NCI-H2029 (cell line): Measurements from ENCODE around the gene ADCY6.

Experiments
- DNase-seq: peaks from one replicate; lab custom pipeline; 2025; lab: John Stamatoyannopoulos, UW

Gene ADCY6

DNA sequence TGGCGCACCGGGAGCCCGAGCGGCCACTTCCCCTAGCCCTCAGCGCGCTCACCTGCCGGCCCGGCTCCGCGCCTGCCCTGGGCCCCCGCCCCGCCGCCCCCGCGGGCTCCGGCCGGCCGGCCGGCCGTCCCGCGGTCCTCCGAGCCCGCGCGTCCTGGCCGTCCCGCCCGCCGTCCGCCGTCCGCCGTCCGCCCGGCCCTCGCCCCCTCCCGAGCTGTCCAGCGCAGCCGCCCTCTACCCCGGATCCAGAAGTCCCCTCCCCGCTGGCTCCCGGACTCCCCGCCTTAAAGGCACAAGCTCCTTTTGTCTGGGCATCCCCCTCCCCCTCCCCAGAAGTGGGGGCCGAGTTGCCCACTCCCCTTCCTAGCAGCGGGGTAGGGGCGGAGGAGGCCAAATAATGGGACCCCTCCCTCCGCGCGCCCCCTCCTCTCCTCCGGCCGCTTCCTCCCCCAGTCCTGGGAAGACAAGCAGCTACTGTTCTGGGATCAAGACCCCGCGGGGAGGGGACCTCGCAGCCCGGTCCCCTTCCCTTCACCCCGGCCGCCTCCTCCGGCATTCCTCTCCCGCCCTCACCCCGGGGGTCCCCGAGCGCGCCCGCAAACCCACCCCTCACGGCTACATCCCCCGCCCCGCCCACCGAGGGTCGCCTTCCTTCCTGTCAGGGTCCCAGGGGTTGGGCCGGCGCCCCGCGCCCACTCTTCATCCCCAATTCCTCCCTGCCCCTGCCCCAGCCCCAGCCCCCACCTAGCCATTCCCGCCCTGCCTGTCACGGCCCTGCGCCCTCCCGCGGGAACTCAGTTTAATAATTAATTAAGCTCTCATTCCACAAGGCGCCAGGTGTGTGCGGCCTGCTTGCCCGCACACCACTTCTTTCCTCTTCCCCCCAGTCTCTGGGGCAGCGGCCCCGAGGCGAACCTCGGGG lies at the start of gene ADCY6:
Gene ADCY6, minus strand, starts transcription at position 236 of the 922 bp plus-strand sequence. CDS start 5,655 bp downstream, outside the sequence.
- DNase-seq, result peak; percentile 39

- DNase-seq, result no peak
Observed at GRCh38 chr12:48838048-48838447, 49.2 kb upstream of the ADCY6 start.

- no peak for DNase-seq
Observed at GRCh38 chr12:48832321-48833060, 43.6 kb upstream of the ADCY6 start.

DNA sequence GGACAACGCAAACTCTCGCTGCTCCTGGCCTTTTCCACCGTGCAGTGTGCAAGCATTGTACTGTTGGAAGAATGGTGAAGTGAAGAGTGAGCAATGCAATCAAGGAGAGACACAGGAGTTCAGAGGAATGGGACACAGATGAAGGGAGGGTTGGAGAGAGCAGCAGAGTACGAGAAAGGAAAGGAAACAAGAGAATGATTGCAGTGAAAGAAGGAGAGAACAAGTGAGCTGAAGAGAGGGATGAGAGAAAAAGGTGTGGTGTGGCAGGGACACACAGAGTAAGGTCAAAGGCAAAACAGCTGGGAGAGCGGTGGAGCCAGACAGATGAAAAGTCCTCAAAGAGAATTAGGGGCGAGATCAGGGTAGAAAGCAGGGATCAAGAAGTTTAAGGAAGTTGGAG lies 42.4 kb upstream of the ADCY6 start:
- DNase-seq, result no peak

GRCh38 chr12:48828841-48829575 lies 40.1 kb upstream of the ADCY6 start:
- DNase-seq, result no peak

DNA sequence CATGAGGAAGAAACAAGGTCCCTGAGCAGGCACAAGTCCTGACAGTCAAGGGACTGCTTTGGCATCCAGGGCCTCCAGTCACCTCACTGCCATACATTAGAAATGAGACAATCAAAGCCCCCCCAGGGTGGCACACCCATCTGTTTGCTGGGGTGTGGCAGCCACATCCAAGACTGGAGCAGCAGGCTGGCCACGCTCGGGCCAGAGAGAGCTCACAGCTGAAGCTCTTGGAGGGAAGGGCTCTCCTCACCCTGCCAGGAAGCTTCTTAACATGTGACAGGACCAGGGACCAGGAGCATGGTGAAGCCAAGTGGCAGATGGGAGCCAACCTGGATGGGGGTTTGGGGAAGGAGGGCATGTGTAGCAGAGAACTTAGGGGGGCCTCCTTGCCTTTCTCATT lies 39.4 kb upstream of the ADCY6 start:
- no peak for DNase-seq

- DNase-seq, result no peak
Observed at GRCh38 chr12:48827513-48828096, 38.7 kb upstream of the ADCY6 start.

- DNase-seq, result no peak
Observed at GRCh38 chr12:48827026-48827425, 38.1 kb upstream of the ADCY6 start.

DNA sequence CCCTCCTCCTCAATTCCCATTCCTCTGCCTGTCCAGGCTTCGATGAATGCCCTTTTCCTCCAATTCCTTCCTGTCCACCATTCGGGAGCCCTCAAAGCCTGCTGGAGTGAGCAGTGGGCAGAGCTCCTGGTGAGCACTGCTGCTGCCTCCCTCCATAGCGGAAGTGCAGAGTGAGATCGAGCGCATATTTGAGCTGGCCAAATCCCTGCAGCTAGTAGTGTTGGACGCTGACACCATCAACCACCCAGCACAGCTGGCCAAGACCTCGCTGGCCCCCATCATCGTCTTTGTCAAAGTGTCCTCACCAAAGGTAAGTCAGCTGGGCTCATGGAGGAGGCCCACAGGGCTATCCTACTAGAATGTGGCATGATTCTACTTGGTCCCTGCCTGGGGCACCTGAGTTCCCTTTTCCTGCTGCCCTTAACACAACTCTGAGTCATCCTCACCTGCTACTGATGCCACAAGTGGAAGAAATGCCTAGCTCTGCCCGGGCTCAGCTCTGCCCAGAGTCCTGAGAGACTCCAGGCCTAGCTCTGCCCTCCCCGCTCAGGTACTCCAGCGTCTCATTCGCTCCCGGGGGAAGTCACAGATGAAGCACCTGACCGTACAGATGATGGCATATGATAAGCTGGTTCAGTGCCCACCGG lies 37.4 kb upstream of the ADCY6 start:
- no peak for DNase-seq

DNA sequence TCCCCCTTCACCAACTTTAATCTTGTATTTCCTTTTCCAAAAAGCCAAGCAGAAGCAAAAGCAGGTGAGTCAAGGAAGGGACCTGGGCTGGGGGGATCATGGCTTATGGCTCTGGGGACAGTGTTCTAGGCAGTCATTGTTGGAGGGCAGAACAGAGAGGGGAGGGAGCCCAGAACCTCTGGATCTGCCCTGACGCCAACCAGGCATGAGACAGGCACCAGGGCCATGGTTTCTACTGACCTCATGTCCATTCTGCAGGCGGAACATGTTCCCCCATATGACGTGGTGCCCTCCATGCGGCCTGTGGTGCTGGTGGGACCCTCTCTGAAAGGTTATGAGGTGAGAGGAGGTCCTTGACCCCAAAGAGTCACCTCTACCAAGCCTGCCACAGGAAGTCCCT lies 36.0 kb upstream of the ADCY6 start:
- no peak for DNase-seq

DNA sequence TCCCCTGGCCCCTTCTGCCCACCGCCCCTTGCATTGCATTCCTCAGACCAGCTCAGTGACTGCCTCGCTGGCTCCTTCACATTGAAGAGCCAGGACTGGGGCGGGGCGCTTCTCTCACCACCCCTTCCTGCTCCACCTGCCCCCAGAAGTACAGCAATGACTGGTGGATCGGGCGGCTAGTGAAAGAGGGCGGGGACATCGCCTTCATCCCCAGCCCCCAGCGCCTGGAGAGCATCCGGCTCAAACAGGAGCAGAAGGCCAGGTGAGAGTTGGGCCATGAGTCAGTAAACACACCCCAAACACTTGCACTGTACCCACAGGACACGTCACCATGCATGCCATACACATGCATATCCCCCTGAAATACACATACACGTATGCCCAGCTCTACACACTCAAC lies 35.2 kb upstream of the ADCY6 start:
- DNase-seq, result no peak

DNA sequence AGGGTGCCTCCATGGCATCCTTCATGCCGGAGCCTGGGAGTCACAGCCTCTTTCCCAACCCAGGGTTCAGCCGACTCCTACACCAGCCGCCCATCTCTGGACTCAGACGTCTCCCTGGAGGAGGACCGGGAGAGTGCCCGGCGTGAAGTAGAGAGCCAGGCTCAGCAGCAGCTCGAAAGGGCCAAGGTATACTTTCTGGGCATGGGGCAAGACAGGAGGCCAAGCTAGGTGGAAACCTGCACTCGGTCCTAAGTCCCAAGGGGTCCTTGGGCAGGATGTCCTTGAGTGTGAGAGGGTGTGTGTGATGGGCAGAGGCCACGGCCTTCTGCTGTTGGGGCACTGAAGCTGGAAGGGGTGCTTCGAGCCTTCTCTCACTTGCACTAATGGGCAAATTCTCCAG lies 34.4 kb upstream of the ADCY6 start:
- no peak for DNase-seq

DNA sequence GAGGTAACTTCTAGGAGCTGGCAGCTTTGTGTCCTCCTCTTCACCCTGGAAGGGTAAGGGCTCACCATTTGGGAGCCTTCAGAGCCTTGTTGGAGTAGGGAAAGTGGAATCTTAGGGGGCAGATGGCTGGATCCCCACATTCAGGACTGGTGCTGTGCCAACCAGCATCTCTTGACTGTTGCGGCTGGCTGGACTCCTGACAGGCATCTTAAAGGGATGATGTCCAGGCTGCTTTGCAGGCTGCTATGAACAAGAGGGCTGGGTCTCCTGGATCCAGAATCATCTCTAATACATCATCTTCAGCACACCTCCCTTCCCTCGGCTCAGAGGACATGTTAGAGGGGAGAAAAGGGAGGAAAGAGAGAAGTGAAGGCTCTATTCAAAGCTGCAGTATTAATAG lies 33.8 kb upstream of the ADCY6 start:
- no peak for DNase-seq

DNA sequence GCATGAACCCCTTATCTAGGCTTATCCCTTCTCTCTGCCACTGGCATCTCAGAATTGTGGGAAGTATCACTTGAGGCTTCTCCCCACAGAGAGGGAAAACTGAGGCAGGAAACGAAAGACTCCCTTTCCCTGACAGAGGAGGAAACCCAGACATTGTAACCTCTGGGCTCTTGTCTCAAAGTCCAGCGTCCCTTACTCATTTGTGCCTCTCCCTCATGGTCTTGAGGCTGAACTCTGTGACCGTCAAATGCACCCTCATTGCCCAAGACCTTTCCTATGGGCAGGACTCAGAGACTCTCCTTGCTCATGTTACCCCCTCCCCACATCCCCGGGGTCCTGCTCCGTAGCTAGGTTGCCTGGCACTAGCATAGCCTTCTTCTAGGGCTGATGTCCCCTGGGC lies 33.2 kb upstream of the ADCY6 start:
- no peak for DNase-seq

DNA sequence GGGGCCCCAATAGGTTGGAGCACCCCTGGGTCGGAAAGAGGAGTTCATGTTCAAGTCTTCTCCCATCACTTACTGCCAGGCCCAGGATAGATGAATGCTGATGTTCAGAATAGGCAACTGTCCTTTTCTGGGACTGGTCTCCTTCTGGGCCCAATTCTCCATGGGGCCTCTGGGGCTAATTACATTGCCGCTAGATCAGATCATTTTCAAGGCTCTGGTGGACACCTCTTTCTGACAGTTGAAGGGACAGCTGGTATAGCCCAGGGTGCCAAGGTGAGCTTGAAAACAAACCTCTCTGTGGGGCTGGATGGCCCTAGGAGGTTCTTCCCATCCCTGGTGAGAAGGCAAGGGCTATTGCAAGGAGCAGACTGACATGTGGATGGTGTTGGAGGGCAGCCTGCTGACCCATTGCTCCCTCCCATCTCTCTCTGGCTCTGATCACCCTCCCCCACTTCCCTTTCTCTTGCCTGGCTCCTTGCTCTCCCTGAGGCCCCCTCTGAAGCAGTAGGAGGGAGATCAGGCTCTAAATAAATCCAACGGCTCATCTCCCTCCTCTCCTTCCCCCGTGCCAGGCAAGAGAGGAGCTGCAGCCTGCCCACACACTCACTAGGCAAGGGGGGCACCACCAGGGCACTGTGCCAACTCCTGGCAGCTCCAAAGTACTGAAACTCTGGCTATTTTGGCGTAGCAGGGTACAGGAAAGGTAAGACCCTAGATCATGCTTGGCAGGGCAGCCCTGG lies 31.3 kb upstream of the ADCY6 start:
- DNase-seq, result no peak

DNA sequence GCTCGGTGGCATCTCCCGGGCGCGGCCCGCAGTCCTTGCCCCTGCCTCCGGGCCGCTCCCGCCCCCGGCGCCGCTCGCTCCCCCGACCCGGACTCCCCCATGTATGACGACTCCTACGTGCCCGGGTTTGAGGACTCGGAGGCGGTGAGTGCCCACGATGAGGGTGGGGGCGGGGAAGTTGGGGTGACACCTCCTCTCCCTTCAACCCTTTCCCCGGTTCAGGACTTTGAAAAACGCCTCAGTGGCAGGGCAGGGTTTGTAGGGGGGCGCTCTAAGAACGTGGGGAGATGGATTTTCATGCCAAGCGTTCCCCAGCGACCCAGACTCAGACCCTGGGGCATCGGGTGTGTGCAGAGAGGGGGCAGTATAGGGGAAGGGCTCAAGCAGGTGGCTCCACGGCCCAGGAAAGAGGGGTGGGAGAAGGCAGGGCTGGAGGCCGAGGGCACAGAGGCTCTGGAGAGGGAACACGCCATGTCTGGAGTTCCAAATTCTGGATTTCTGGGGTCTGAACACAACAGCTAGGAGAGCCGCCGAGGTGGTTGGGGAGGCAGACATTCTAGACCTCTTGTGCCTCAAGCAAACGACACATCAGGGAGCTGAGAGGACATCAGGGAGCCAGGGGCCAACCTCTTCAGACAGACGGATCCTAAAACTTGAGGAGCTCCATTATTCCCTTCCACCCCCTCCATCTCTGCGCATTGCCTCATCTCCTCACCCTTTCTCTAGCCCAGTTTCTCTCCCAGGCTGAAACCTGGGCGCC lies 30.1 kb upstream of the ADCY6 start:
- no peak for DNase-seq

DNA sequence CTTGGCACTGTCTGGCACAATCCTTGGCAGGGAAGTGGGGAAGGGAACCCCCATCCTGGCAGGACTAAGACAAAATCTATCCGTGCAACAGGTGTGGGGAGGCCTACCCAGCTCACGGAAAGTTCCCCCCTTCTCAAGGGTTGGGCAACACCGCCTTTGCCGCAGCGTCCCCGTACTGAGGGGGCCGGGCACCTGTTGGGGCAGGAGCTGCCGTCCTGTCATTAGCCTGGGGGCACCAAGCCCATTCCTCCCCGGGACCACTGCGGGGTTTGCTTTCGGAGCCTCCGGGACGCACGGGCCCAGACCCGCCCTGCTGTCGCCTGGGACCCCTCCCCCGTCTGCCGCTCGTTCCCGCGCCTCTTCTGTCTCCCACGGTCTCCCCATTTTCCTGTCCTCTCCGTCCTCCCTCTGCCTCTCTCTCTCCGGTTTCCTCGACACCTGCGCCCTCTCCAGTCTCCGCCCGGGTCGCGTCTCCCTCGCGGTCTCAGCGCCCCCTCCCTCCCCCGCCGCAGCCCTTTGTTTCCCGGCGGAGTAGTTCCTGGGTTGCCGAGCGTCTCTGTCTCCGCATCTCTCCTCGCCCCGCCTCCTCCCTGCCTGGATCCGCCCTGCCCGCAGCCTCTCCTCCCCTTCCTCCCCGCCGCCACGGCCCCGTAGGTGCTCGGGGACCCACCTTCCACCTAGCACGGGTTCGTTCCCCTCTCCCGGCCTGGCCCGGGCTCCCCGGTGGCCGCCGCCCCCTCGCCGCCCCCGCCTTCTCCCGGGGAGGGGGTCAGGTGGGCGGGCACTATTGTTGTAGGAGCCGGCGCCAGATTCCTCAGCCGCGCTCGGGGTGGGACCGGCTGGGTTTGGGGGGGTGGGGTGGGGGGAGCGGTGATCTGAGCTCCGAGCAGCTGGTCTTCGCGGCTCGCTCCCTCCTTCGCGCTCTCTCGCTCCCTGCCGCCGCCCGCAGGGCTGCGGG lies 29.3 kb upstream of the ADCY6 start, which contains the start of gene CACNB3:
Gene CACNB3, plus strand, starts transcription at position 624 of the 958 bp plus-strand sequence. CDS start 434 bp downstream, outside the sequence.
- DNase-seq, result peak; percentile 67

- DNase-seq, result peak; percentile 31
Observed at GRCh38 chr12:48816143-48816854, 27.4 kb upstream of the ADCY6 start.
